OCI-LY3 (cell line): ENCODE data around the gene ZNF106.

Experiments used
- CTCF ChIP-seq: fragments of 200-600, 300-600 bp; sonication (generic); IDR thresholded peaks from 2 replicates; pipeline ENCODE4 v1.5.1; 2014; ENCODE audit warnings: antibody characterized with exemption, low read length, low read depth
- EZH2phosphoT487 ChIP-seq: fragments of 200-600 bp; shearing (Covaris generic); IDR thresholded peaks from 2 replicates; pipeline ENCODE4 v1.6.1; 2018; ENCODE audit warnings: antibody characterized with exemption, mixed run types, low read depth

GRCh38 chr15:42409011-42409410 is 81.9 kb downstream of the ZNF106 start:
- TF ChIP-seq CTCF: no peak
- TF ChIP-seq EZH2phosphoT487: no peak
